ENCODE results near the gene ZBTB25.

DNA sequence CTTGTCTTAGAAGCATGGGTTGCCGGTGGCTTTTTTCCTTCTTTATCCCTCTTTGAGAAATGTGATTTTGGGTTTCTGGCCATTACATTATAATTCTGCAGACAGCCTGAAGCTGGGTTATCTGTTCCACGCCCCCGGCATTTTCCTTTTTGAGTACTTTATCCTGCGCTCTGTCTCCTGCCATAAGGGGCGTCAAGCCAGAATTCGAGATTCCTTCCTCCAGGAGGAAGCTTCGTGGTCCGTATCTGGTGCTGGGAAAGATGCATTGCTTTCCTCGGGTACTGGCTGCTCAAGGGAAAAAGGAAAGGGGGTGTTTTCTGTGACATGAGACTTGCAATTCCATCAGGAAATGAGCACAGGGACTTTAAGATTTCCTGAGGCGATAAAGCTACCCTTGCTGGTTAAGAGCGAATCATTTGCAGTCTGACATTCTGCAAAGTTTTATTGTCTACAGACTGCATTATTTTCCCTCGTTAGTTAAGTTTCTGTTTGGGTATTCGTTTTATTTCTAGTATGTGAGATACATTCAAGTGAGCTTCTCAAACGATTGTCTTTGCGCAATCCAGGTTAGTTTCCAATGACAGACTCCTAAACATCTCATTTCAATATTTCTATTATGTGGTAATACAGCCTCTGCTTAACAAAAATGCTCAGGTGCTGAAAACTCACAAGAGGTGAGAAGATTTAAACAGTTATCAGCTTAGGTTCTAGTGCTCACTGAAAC, 37.6 kb downstream of the ZBTB25 start:
- TF ChIP-seq, protein P1, sequence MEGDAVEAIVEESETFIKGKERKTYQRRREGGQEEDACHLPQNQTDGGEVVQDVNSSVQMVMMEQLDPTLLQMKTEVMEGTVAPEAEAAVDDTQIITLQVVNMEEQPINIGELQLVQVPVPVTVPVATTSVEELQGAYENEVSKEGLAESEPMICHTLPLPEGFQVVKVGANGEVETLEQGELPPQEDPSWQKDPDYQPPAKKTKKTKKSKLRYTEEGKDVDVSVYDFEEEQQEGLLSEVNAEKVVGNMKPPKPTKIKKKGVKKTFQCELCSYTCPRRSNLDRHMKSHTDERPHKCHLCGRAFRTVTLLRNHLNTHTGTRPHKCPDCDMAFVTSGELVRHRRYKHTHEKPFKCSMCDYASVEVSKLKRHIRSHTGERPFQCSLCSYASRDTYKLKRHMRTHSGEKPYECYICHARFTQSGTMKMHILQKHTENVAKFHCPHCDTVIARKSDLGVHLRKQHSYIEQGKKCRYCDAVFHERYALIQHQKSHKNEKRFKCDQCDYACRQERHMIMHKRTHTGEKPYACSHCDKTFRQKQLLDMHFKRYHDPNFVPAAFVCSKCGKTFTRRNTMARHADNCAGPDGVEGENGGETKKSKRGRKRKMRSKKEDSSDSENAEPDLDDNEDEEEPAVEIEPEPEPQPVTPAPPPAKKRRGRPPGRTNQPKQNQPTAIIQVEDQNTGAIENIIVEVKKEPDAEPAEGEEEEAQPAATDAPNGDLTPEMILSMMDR (IDR thresholded peaks at IDR 0.05): peak; percentile 18 to 42 (median 32)
- TF ChIP-seq EP300 (IDR thresholded peaks at IDR 0.05) (no peak), POLR2AphosphoS5 (IDR thresholded peaks at IDR 0.05) (no peak), POLR2A (IDR thresholded peaks at IDR 0.05; ENCODE audit: low read depth) (no peak)
